Neutrophil (primary cell): Measurements from ENCODE around the gene HIRA.

ENCODE experiments used
- H3K27ac ChIP-seq: fragments of 200-600 bp; sonication (generic); 2 replicates; pipeline ENCODE4 v1.5.1; 2016; ENCODE audit warnings: mild to moderate bottlenecking, moderate library complexity
- H3K27me3 ChIP-seq: fragments of 200-600 bp; sonication (generic); 2 replicates; pipeline ENCODE4 v1.6.0; 2016; ENCODE audit warnings: mild to moderate bottlenecking
- H3K36me3 ChIP-seq: fragments of 200-600 bp; sonication (generic); 2 replicates; pipeline ENCODE4 v1.5.1; 2017
- H3K4me1 ChIP-seq, 2 experiments: fragments of 200-600 bp in 1 of 2; sonication (generic) in 1 of 2; 1 replicate in 1 of 2; 2 replicates in 1 of 2; pipeline versions ENCODE4 v1.5.1 to v1.6.1; 2013 to 2016; ENCODE audit warnings: low read depth in 1 of 2, low read length in 1 of 2, mild to moderate bottlenecking in 1 of 2, moderate library complexity in 1 of 2; ENCODE audit not compliant: control insufficient read depth in 1 of 2, insufficient read depth in 1 of 2
- H3K4me3 ChIP-seq, 2 experiments: fragments of 200-600 bp in 1 of 2; sonication (generic) in 1 of 2; 1 replicate in 1 of 2; 2 replicates in 1 of 2; pipeline ENCODE4 v1.5.1; 2013 to 2016; ENCODE audit warnings: low read depth in 1 of 2, low read length in 1 of 2, mild to moderate bottlenecking in 1 of 2, moderate library complexity in 1 of 2
- H3K9me3 ChIP-seq: fragments of 200-600 bp; sonication (generic); 2 replicates; pipeline ENCODE4 v1.5.1; 2016
- TF ChIP-seq, protein P1 (sequence below): fragments of 200-600 bp; sonication (generic); IDR thresholded peaks from 2 replicates; pipeline ENCODE4 v1.5.1; 2016; ENCODE audit warnings: antibody characterized with exemption

HIRA gene

DNA sequence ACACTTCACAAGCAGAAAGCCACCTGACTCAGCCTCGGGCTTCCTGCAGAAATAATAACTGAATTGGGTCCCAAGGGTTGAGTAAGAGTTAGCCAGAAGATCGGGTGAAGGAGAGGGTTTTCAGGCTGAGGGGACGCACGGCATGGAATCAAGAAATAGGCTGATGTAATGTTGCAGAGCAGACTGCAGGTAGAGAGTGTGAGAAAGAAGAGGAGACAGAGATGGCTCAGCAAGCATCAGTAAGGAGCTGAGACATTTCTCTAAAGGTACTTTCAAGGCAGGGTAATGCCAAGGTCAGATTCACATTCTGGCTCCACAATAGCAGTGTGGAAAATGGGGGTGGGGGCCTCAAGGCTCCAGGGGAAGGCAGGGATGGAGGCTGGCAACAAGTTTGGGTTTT is 18.6 kb downstream of the HIRA start:
- TF ChIP-seq, protein P1, sequence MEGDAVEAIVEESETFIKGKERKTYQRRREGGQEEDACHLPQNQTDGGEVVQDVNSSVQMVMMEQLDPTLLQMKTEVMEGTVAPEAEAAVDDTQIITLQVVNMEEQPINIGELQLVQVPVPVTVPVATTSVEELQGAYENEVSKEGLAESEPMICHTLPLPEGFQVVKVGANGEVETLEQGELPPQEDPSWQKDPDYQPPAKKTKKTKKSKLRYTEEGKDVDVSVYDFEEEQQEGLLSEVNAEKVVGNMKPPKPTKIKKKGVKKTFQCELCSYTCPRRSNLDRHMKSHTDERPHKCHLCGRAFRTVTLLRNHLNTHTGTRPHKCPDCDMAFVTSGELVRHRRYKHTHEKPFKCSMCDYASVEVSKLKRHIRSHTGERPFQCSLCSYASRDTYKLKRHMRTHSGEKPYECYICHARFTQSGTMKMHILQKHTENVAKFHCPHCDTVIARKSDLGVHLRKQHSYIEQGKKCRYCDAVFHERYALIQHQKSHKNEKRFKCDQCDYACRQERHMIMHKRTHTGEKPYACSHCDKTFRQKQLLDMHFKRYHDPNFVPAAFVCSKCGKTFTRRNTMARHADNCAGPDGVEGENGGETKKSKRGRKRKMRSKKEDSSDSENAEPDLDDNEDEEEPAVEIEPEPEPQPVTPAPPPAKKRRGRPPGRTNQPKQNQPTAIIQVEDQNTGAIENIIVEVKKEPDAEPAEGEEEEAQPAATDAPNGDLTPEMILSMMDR, result no peak
- Histone ChIP-seq H3K27ac (peak overlapping the region; percentile 50), H3K9me3 (no peaks in the 10 kb centered on the region), H3K4me3 (no peak overlapping the region), H3K4me1 (peaks cover 30 to 38% of the 10 kb centered on the region in 2 experiments), H3K27me3 (no peaks in the 10 kb centered on the region), H3K36me3 (peaks cover 32% of the 10 kb centered on the region)

DNA sequence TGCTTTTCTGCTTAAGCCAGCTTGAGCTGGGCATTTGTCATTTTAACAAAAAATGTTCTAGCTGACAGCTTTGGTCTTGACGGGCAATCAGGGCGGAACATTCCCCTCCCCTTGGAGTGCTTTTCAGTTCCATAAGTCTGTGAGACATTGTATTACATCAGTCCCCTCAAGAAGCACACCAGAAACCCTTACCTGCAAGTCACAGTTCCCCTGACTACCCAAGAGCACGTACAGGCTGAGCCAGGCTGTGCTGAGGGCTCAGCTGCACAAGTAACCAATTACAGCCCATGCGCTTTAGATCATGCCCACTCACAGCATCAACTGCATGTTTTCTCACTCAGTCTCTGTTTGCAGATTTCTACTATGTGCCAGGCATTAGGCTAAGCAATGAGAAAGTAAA is 19.1 kb downstream of the HIRA start:
- Histone ChIP-seq H3K27ac (peak overlapping the region; percentile 50), H3K9me3 (no peaks in the 10 kb centered on the region), H3K4me3 (no peak overlapping the region), H3K4me1 (peaks cover 26 to 34% of the 10 kb centered on the region in 2 experiments), H3K27me3 (no peaks in the 10 kb centered on the region), H3K36me3 (peaks cover 36% of the 10 kb centered on the region)
- TF ChIP-seq, protein P1, result no peak

DNA sequence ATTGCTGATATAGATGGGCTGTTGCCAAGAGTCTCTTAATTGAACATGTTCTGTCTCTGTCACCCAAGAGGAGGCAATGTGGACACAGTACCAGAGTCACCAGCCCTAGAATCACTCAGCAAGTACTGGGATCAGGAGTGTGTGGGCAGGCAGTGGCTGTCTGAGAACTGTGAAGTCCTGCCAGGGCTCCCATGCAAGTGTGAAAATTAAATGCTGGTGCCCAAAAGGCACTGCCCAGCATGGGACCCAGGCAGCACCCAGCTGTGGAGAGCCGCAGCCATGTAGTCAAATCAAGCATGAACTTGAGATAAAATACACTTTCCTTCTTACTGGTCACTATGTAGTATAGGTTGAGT is 19.9 kb downstream of the HIRA start:
- Histone ChIP-seq H3K9me3 (no peaks in the 10 kb centered on the region), H3K27me3 (no peaks in the 10 kb centered on the region), H3K4me1 (peaks cover 18 to 25% of the 10 kb centered on the region in 2 experiments), H3K27ac (peak overlapping the region; percentile 50), H3K4me3 (no peak overlapping the region), H3K36me3 (peaks cover 44% of the 10 kb centered on the region)
- TF ChIP-seq, protein P1, result no peak

DNA sequence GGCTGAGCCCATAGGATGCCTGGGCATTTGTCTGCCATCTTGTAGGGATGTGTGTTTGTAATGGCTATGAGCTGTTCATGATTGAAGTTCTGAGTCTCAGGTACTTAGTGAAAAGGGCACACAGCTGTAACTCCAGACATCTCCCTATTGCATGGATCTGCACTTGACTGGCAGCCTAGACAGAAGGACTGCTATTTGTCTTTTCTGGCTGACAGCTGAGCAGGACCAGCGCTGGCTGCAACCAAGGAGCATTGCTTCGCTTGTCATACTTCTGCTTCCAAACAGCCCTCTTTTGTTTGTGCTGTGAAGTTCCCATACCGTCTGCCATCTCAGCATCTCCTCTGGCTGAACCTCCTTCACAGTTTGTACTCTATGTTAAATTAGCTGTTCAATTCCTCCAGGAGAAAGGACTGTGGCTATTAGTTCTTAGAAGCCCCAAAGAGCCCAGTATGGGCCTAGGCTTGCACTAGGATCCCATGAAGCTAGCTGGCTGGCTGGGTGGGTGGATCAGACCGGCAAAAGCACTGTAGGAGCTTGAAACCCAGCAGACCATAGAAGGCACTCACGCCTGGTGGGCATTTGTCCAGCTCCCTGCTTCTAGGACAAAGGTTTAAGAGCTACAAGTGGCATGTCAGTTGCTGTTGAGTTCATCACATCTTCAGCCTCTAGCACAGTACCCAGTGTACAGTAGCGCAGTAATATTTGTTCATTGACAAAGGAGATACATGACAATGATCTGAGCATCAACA is 20.4 kb downstream of the HIRA start:
- H3K9me3 ChIP-seq, result no peaks in the 10 kb centered on the region
- H3K27me3 ChIP-seq, result no peaks in the 10 kb centered on the region
- H3K27ac ChIP-seq, result peak overlapping the region; percentile 50
- H3K36me3 ChIP-seq, result peaks cover 50% of the 10 kb centered on the region
- no peak overlapping the region for H3K4me3 ChIP-seq
- peaks cover 13 to 20% of the 10 kb centered on the region in 2 experiments for H3K4me1 ChIP-seq
- TF ChIP-seq, protein P1, result no peak

DNA sequence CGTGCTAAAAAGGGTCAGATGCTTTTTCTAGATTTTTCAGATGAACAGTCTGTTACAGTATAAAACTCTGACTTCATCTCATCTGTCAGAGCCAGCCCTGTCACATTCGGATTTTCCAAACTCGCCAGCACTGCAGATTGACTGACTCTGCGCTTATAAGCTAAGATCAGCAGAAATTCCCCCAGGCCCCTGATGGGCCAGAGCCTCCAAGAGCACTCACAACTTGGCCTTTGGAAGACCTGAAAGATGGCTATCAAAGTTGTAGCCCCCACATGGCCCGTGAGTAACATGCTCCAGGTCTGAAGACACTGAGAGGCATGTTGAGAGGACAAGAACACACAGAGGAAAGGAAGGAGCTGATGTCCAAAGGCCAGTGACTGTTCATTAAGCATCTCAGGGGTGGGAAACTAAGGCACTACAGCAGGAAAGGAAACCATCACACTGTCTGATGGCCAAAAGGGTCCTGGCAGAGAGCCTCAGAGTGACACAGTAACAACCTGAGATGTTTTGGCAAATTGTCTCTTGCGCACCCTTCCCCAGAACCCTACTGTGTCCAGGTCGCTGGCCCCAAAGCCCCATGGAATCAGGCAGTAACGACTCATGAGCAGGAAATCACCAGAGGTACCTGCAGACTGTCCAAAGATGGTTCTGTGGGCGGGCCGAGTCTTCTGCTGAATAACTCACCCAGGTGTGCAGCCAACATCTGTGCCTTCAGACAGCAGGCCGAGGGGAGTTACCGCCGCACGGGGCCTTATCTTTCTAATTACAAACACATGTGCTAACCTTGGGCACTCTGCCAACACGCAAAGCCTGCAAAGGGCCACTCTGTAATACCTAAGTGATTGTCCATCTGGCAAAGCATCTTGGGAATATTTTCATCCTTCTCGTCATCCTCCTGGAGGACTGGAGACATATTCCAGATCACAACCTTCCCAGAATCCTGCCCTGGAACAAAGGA is 23.6 kb downstream of the HIRA start:
- peak overlapping the region; percentile 16 for H3K27ac ChIP-seq
- TF ChIP-seq, protein P1, result no peak
- no peak overlapping the region for H3K4me3 ChIP-seq
- peaks cover 76% of the 10 kb centered on the region for H3K36me3 ChIP-seq
- peaks cover 3 to 6% of the 10 kb centered on the region in 2 experiments for H3K4me1 ChIP-seq
- H3K27me3 ChIP-seq, result no peaks in the 10 kb centered on the region
- no peaks in the 10 kb centered on the region for H3K9me3 ChIP-seq
